Smooth muscle cell (in vitro differentiated cells): ENCODE results near the gene ITPRIP. TPM values are rescaled to one million over a fixed set of nuclear protein-coding genes. Genes with fewer than 3 reads are reported as not detected.

Experiments used
- DNase-seq: peaks from one replicate; lab custom pipeline; 2025; ENCODE audit not compliant: unreplicated experiment; lab: John Stamatoyannopoulos, UW
- H2AFZ ChIP-seq: fragments of 200-600 bp; sonication (generic); 2 replicates; pipeline ENCODE4 v1.6.0; 2016; ENCODE audit warnings: antibody characterized with exemption, low read depth, mild to moderate bottlenecking
- H3F3A ChIP-seq: fragments of 200-600 bp; sonication (generic); 2 replicates; pipeline ENCODE4 v1.6.0; 2017; ENCODE audit warnings: antibody characterized with exemption, low read depth
- H3K27ac ChIP-seq: fragments of 200-600 bp; sonication (generic); 2 replicates; pipeline ENCODE4 v1.5.1; 2016; ENCODE audit warnings: low read depth, mild to moderate bottlenecking
- H3K27me3 ChIP-seq: fragments of 200-600 bp; sonication (generic); 2 replicates; pipeline ENCODE4 v1.6.1; 2016; ENCODE audit warnings: low read depth, mild to moderate bottlenecking
- H3K36me3 ChIP-seq: fragments of 200-600 bp; sonication (generic); 2 replicates; pipeline ENCODE4 v1.5.1; 2016; ENCODE audit warnings: low read depth
- H3K4me1 ChIP-seq: fragments of 200-600 bp; sonication (generic); 2 replicates; pipeline ENCODE4 v1.5.1; 2016; ENCODE audit warnings: low read depth
- H3K4me2 ChIP-seq: fragments of 200-600 bp; sonication (generic); 2 replicates; pipeline ENCODE4 v1.6.0; 2016; ENCODE audit warnings: mild to moderate bottlenecking
- H3K4me3 ChIP-seq: fragments of 200-600 bp; sonication (generic); 2 replicates; pipeline ENCODE4 v1.5.1; 2016; ENCODE audit warnings: mild to moderate bottlenecking
- H3K79me2 ChIP-seq: fragments of 200-600 bp; sonication (generic); 2 replicates; pipeline ENCODE4 v1.6.0; 2016; ENCODE audit warnings: low read depth, mild to moderate bottlenecking
- H3K9ac ChIP-seq: fragments of 200-600 bp; sonication (generic); 2 replicates; pipeline ENCODE4 v1.6.0; 2016; ENCODE audit warnings: low read depth
- H3K9me3 ChIP-seq: fragments of 200-600 bp; sonication (generic); replicated peaks from 2 replicates; pipeline ENCODE4 v1.5.1; 2016; ENCODE audit warnings: low read depth
- H4K20me1 ChIP-seq: fragments of 200-600 bp; sonication (generic); 2 replicates; pipeline ENCODE4 v1.6.0; 2016; ENCODE audit warnings: low read depth
- WGBS: methylation state at CpG from one replicate; pipeline ENCODE4 v1.1.7; 2016; ENCODE audit warnings: low lambda C conversion rate; 5-methylcytosine and 5-hydroxymethylcytosine counted together
- polyA plus RNA-seq: library from polyadenylated mRNA; unstranded; fragments of >200 nt; fragmentation: Nextera tagmentation; extraction: Ambion mirVana; gene quantifications from 2 replicates; pipeline ENCODE4 v1.2.1, GENCODE V29; 2016
- total RNA-seq: library from RNA; depleted of rRNA; stranded (reverse); fragments of >200 nt; gene quantifications from 2 replicates; pipeline ENCODE4 v1.2.3, GENCODE V29; 2014
- TF ChIP-seq, protein P1 (sequence below): fragments of 200-600 bp; sonication (generic); IDR thresholded peaks from 2 replicates; pipeline ENCODE4 v1.5.1; 2017; ENCODE audit warnings: borderline replicate concordance, mild to moderate bottlenecking, antibody characterized with exemption; ENCODE audit not compliant: insufficient read depth, poor library complexity, severe bottlenecking

ITPRIP gene
- total and polyA plus RNA-seq, 2 experiments from 2014 or later: 33.6 to 59.3 TPM

DNA sequence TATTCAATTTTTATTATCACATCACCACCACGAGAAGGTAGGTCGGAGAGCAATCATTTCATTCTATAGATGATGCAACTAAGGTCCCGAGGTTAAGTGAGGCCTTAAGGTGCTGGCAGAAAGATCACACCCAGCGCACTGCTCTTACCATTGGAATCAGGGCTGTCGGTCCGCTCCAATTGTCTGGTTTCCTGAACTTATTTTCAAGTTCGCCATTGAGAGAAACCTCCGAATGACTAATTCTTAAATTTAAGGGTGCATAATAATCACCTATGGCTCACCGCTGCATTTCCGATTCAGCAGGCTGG is 69.9 kb downstream of the ITPRIP start:
- H3K4me1 ChIP-seq: peaks cover 10% of the 10 kb centered on the region
- peaks cover 19% of the 10 kb centered on the region for H4K20me1 ChIP-seq
- no peak for DNase-seq
- peak overlapping the region; percentile 80 for H3K4me2 ChIP-seq
- H3K36me3 ChIP-seq: peaks cover 21% of the 10 kb centered on the region
- H3K9ac ChIP-seq: peak overlapping the region; percentile 90
- WGBS: 26% methylated on average over 10 of the region's 10 CpGs
- no peaks in the 10 kb centered on the region for H3K9me3 ChIP-seq
- H2AFZ ChIP-seq: peak overlapping the region; percentile 51
- TF ChIP-seq, protein P1, sequence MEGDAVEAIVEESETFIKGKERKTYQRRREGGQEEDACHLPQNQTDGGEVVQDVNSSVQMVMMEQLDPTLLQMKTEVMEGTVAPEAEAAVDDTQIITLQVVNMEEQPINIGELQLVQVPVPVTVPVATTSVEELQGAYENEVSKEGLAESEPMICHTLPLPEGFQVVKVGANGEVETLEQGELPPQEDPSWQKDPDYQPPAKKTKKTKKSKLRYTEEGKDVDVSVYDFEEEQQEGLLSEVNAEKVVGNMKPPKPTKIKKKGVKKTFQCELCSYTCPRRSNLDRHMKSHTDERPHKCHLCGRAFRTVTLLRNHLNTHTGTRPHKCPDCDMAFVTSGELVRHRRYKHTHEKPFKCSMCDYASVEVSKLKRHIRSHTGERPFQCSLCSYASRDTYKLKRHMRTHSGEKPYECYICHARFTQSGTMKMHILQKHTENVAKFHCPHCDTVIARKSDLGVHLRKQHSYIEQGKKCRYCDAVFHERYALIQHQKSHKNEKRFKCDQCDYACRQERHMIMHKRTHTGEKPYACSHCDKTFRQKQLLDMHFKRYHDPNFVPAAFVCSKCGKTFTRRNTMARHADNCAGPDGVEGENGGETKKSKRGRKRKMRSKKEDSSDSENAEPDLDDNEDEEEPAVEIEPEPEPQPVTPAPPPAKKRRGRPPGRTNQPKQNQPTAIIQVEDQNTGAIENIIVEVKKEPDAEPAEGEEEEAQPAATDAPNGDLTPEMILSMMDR: no peak
- H3K27ac ChIP-seq: peak overlapping the region; percentile 79
- H3F3A ChIP-seq: peaks cover 28% of the 10 kb centered on the region
- peaks cover 13% of the 10 kb centered on the region for H3K79me2 ChIP-seq
- no peaks in the 10 kb centered on the region for H3K27me3 ChIP-seq
- H3K4me3 ChIP-seq: peak overlapping the region; percentile 73

DNA sequence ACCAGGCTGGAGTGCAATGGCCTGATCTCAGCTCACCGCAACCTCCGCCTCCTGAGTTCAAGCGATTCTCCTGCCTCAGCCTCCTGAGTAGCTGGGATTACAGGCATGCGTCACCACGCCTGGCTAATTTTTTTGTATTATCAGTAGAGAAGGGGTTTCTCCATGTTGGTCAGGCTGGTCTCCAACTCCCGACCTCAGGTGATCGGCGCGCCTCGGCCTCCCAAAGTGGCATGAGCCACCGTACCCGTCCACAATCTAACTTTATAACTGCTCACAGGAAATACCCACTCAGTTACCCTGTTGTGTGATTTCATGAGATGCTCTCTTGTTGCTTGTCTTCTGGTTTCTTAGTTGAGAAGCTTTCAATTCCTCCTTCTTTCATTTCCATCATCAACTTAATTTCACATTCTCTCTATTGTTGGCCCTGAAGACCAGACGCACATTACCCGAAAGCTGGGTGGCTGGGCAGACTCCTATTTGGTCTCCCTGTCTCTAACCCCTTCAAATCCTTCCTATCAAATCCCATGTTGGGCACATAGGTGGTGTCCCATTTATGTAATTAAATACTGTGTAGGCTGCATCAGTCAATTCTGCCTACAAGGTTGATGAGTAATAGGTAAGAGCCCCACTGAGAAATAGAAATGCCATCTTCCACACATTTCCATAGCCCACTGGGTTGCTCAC is 70.4 kb downstream of the ITPRIP start:
- Histone ChIP-seq H3K36me3 (peaks cover 21% of the 10 kb centered on the region), H3K27ac (peak overlapping the region; percentile 79), H3K27me3 (no peaks in the 10 kb centered on the region), H3K79me2 (peaks cover 17% of the 10 kb centered on the region), H3K9me3 (no peaks in the 10 kb centered on the region), H3F3A (peaks cover 32% of the 10 kb centered on the region), H3K4me2 (peak overlapping the region; percentile 80), H3K4me1 (peaks cover 10% of the 10 kb centered on the region), H2AFZ (no peak overlapping the region), H4K20me1 (peaks cover 20% of the 10 kb centered on the region), H3K4me3 (peak overlapping the region; percentile 73), H3K9ac (peak overlapping the region; percentile 90)
- TF ChIP-seq, protein P1: no peak
- DNase-seq: no peak
- 88% methylated on average over 14 of the region's 14 CpGs for WGBS

DNA sequence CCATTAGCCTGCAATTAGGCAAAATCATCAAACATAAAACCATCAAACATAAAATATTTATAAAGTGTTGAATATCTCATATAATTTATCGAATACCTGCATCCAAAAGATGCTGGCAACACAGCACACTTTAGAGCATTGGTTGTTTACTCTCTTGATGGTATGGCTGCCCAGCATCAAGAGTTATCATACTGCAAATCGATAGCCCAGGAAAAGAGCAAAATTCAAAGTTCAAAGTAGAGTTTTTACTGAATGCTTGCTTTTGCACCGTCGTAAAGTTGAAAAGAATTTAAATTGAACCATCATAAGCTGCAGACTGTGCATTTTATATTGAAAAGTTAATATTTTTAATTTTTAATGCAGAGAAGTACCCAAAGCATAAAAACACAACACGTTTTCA is 73.5 kb downstream of the ITPRIP start:
- H3K27ac ChIP-seq: no peak overlapping the region
- TF ChIP-seq, protein P1: no peak
- no peak overlapping the region for H2AFZ ChIP-seq
- no peaks in the 10 kb centered on the region for H3K9me3 ChIP-seq
- peaks cover 26% of the 10 kb centered on the region for H3F3A ChIP-seq
- no peak overlapping the region for H3K4me3 ChIP-seq
- peaks cover 35% of the 10 kb centered on the region for H4K20me1 ChIP-seq
- H3K4me2 ChIP-seq: no peak overlapping the region
- no peak overlapping the region for H3K9ac ChIP-seq
- 78% methylated on average over 5 of the region's 5 CpGs for WGBS
- H3K4me1 ChIP-seq: peaks cover 17% of the 10 kb centered on the region
- H3K79me2 ChIP-seq: peaks cover 33% of the 10 kb centered on the region
- H3K27me3 ChIP-seq: no peaks in the 10 kb centered on the region
- peaks cover 21% of the 10 kb centered on the region for H3K36me3 ChIP-seq
- no peak for DNase-seq

GRCh38 chr10:104262055-104262454 is 76.2 kb downstream of the ITPRIP start:
- no peak for DNase-seq
- Histone ChIP-seq H3K9ac (no peak overlapping the region), H2AFZ (no peak overlapping the region), H3K36me3 (peaks cover 17% of the 10 kb centered on the region), H3F3A (peaks cover 30% of the 10 kb centered on the region), H3K27me3 (no peaks in the 10 kb centered on the region), H3K79me2 (peaks cover 55% of the 10 kb centered on the region), H4K20me1 (peaks cover 41% of the 10 kb centered on the region), H3K4me3 (no peak overlapping the region), H3K27ac (peak overlapping the region; percentile 87), H3K4me2 (no peak overlapping the region), H3K9me3 (no peaks in the 10 kb centered on the region), H3K4me1 (peaks cover 11% of the 10 kb centered on the region)
- TF ChIP-seq, protein P1: no peak
- WGBS: 58% methylated on average over 5 of the region's 5 CpGs
